Esophagus (tissue), 2 donors: ENCODE results near the gene GPR143. TPM values are rescaled to one million over a fixed set of nuclear protein-coding genes. Genes with fewer than 3 reads are reported as not detected.
A peak's percentile ranks its signal among the peaks of the same experiment; 100 is the strongest.

Source experiments
- H3K27ac ChIP-seq, 2 donors: one replicate each; pipeline ENCODE4 v1.5.1; 2013; ENCODE audit warnings: low read depth in 2 of 2, mild to moderate bottlenecking in 2 of 2, inconsistent platforms in 1 of 2, low read length in 1 of 2, moderate library complexity in 1 of 2
- H3K27me3 ChIP-seq, 2 donors: one replicate each; pipeline ENCODE4 v1.6.1; 2013; ENCODE audit warnings: low read length in 2 of 2, control low read depth in 1 of 2, mild to moderate bottlenecking in 1 of 2; ENCODE audit not compliant: insufficient read depth in 2 of 2, control insufficient read depth in 1 of 2
- H3K36me3 ChIP-seq, 2 donors: one replicate each; pipeline ENCODE4 v1.6.1; 2013; ENCODE audit warnings: low read length in 1 of 2; ENCODE audit not compliant: control insufficient read depth in 2 of 2, insufficient read depth in 2 of 2
- H3K4me1 ChIP-seq, 2 donors: one replicate each; pipeline ENCODE4 v1.6.1; 2013; ENCODE audit warnings: low read length in 1 of 2; ENCODE audit not compliant: control insufficient read depth in 2 of 2, insufficient read depth in 2 of 2
- H3K4me3 ChIP-seq, 2 donors: one replicate each; pipeline ENCODE4 v1.5.1; 2013; ENCODE audit warnings: low read length in 2 of 2, mild to moderate bottlenecking in 2 of 2, low read depth in 1 of 2, moderate library complexity in 1 of 2
- H3K9me3 ChIP-seq, 2 donors: one replicate each; pipeline ENCODE4 v1.6.1; 2013; ENCODE audit warnings: mild to moderate bottlenecking in 2 of 2, low read depth in 1 of 2, low read length in 1 of 2, moderate library complexity in 1 of 2; ENCODE audit not compliant: control insufficient read depth in 2 of 2, insufficient read depth in 1 of 2
- WGBS, 2 donors: extraction: QIAGEN DNeasy Blood & Tissue Kit; methylation state at CpG; one replicate each; pipeline ENCODE4 v1.1.7; 2013; 5-methylcytosine and 5-hydroxymethylcytosine counted together
- polyA plus RNA-seq, 2 donors: library from polyadenylated mRNA; stranded (reverse); fragments of 200-250 nt; gene quantifications; one replicate each; pipeline ENCODE4 v1.2.3, GENCODE V29; 2013
- donor health status: healthy with polysubstance abuse.
- donor health status: Bipolar disorder and iron deficiency.

Gene GPR143
- polyA plus RNA-seq, 2 donors: 1.7 to 2.2 TPM

DNA sequence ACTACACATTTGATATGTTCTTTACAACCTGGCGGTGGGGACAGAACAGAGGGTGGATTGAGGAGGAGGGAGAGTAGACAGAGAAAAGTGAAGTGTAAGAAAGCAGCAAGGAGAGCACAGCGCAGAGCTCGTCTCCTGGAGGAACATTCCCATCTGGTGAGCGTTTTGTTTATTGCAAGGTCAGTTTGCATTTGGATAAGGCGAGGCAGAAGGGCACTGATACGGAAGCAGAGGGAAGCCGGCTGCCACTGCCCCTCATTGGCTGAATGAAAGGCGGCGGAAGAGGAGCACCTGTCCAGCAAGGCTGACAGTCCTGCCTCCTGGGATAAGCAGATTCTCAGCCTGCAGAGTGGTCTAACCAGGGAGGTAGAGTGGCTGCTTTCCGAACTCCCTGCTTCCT lies 83.2 kb downstream of the GPR143 start:
- Histone ChIP-seq H3K27ac (no peak overlapping the region), H3K27me3 (no peaks in the 10 kb centered on the region), H3K4me1 (no peaks in the 10 kb centered on the region), H3K4me3 (no peak overlapping the region), H3K36me3 (no peaks in the 10 kb centered on the region), H3K9me3 (no peaks in the 10 kb centered on the region)
- WGBS, 2 donors: 46 to 75% methylated on average over 10 of the region's 10 CpGs

DNA sequence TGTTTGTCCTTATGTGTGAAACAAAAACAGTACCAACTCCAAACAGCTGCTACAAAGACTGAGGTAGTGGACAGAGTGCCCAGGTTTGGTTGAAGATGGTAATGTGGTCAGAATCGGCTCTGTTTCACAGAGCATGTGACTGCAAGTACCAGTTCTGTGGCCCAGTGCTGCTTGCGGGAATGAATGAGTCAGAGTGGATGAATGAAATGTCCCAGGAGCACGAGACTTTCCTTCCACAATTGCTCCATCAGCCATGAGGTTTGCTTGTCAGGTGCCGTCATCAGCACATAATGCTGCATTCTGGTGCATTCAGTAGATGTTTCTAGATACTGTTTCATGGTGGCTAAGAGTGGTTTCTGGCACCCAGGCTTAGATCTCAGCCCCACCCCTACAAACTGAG lies 84.2 kb downstream of the GPR143 start:
- 65 to 76% methylated on average over 4 of the region's 4 CpGs for WGBS, 2 donors

DNA sequence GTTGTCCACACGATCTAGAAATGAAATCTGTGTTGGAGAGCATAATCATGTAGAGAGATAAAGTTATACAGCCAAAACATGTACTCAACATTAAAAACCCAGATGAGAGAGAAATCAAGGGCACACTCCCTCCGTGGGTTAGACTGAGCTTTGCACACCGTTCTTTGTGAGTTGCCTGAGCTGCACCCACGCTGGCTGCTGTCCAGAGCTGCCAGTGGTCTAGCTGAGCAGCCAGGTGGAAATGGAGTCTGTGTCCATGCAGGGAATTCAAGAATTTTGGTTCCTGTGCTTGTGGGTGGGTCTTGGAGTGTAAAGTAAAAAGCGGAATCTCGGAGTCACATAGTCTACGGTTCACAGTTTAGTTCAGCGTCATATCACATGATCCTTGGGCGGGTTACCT lies 84.6 kb downstream of the GPR143 start:
- Histone ChIP-seq H3K9me3 (no peaks in the 10 kb centered on the region), H3K4me1 (peaks cover 0 to 2% of the 10 kb centered on the region in 2 donors), H3K36me3 (no peaks in the 10 kb centered on the region), H3K4me3 (no peak overlapping the region), H3K27ac (no peak overlapping the region), H3K27me3 (no peaks in the 10 kb centered on the region)
- WGBS, 2 donors: 84 to 92% methylated on average over 9 of the region's 9 CpGs

More for the DNA sequence above, 84.2 kb downstream of the GPR143 start:
- H3K4me3 ChIP-seq: no peak overlapping the region
- H3K9me3 ChIP-seq: no peaks in the 10 kb centered on the region
- H3K27me3 ChIP-seq: no peaks in the 10 kb centered on the region
- H3K36me3 ChIP-seq: no peaks in the 10 kb centered on the region
- no peaks in the 10 kb centered on the region for H3K4me1 ChIP-seq
- no peak overlapping the region for H3K27ac ChIP-seq

DNA sequence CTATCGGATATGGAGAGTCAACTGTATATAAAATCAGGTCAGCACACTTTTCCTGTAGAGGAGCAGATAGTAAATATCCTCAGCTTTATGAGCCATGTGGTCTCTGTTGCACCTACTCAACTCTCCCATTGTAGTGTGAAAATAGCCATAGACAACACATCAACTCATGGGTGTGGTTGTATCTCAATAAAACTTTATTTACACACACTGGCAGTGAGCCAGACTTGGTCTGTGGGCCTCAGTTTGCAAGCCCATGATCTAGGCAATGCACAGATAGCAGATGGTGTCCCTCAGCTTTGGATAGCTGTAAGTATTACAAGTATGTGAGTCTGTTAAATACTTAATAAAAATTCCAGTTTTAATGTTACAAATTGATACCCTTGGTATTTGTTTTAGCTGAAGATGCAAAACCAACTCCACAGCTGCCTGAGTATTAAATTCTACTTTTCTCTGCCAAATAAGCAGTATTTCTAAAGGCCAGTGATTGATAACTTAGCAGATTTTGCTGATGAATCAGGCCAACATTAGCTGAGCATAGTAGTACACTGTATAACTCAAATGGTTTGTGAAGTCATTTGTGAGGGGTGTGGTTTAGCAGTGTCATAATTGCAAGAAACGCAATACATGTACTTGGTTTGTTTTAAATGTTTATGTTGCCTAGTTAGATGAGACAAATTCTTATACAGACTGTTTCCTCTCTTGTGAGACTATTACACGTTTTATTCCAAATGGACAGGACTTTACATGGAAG lies 87.3 kb downstream of the GPR143 start:
- 86 to 92% methylated on average over 3 of the region's 3 CpGs for WGBS, 2 donors
- no peak overlapping the region for H3K27ac ChIP-seq
- no peaks in the 10 kb centered on the region for H3K9me3 ChIP-seq
- no peaks in the 10 kb centered on the region for H3K36me3 ChIP-seq
- H3K27me3 ChIP-seq: no peaks in the 10 kb centered on the region
- H3K4me1 ChIP-seq: peaks cover 0 to 2% of the 10 kb centered on the region in 2 donors
- H3K4me3 ChIP-seq: no peak overlapping the region

DNA sequence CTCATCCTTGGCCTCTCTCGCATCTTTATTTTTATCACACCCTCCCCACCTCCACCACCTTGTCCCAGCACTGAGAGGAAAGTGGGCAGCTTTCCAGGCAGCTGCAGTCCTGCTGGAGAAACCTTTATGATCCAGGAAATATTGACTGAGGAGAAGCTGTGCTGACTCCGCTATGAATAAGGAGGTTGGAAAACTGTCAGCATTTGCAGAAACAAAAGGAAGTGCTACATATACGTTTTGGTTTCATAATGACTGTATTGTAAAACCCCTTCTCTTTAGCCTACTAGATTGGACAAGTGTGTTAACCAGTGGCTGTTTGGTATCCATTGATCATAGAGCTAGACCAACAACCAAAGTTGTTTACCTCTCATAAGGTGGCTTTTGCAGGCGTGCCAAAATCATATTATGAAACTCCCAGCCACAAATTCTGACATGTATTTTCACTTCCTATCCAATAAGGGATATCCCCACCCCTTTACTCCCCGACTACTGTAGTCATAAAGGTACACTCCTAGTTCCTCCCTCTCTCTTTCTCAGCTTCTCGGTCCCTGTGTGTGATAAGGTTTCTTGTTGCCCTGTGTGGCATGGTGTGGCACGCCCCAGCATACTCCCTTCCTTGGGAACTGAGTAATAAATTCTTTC lies 88.4 kb downstream of the GPR143 start:
- Histone ChIP-seq H3K4me3 (peak overlapping the region in 1 of 2 donors; percentile 18), H3K27me3 (no peaks in the 10 kb centered on the region), H3K9me3 (no peaks in the 10 kb centered on the region), H3K27ac (peak overlapping the region; percentile 37 to 72), H3K36me3 (no peaks in the 10 kb centered on the region), H3K4me1 (peaks cover 0 to 2% of the 10 kb centered on the region in 2 donors)
- WGBS, 2 donors: 33 to 51% methylated on average over 7 of the region's 7 CpGs

DNA sequence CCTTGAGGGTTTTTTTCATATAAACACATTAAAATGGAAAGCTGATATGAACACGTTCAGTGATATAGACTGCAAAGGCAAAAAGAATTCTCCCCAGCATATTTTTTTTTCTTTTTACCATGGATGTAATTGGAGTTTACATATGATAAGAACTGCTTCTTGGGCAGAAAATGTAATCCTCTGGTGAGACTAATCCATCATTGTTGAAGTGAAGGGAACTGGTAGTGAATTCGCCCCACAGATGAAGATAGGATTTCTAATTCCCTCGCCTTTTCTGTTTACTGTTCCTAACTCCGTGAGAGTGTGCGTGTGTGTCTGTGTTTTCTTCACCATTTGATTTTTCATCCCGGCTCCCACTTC lies 88.9 kb downstream of the GPR143 start:
- no peaks in the 10 kb centered on the region for H3K36me3 ChIP-seq
- no peaks in the 10 kb centered on the region for H3K9me3 ChIP-seq
- peaks cover 0 to 2% of the 10 kb centered on the region in 2 donors for H3K4me1 ChIP-seq
- H3K4me3 ChIP-seq: peak overlapping the region in 1 of 2 donors; percentile 18
- no peaks in the 10 kb centered on the region for H3K27me3 ChIP-seq
- 67 to 81% methylated on average over 6 of the region's 6 CpGs for WGBS, 2 donors
- peak overlapping the region; percentile 37 to 72 for H3K27ac ChIP-seq

DNA sequence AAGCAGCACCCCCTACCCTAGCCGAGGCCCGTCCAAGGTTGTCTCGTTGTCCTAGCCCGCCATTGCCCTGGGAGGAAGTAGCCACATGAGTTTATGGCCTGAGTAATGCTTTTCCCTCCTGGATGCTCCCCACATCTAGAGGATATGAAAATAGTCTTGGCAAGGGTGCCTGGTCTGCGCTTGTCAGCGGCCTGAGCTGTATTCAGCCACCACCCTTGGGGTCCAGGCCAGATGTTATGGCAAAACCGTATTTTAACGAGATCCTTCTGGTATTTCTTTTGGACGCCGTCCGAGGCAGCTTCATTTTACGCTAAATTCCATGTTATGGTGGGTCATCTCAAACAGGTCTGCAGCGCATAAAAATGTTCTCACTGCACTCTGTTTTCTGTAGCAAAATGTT lies 89.3 kb downstream of the GPR143 start:
- Histone ChIP-seq H3K9me3 (no peaks in the 10 kb centered on the region), H3K27me3 (no peaks in the 10 kb centered on the region), H3K27ac (no peak overlapping the region), H3K4me1 (peaks cover 0 to 2% of the 10 kb centered on the region in 2 donors), H3K36me3 (no peaks in the 10 kb centered on the region), H3K4me3 (no peak overlapping the region)
- WGBS, 2 donors: 72 to 79% methylated on average over 13 of the region's 13 CpGs

Other genes starting within 250 kb of the GPR143 start
- gene SHROOM2, start 20.6 kb upstream of the GPR143 start, polyA plus RNA-seq: 1 to 10 TPM; 3.3 to 3.8 TPM
- under 1 TPM; 0.15 to 0.45 TPM for gene CLDN34, start 201.5 kb upstream of the GPR143 start, polyA plus RNA-seq